Measurements from ENCODE around the gene PELI2. TPM values are rescaled to one million over a fixed set of nuclear protein-coding genes. Genes with fewer than 3 reads are reported as not detected.

Gene PELI2
- total and polyA plus RNA-seq, 8 donors = 10.3 to 15.0 (median 11.6) TPM

GRCh38 chr14:56224229-56224628, 106.0 kb downstream of the PELI2 start:
- TF ChIP-seq CTCF (IDR thresholded peaks at IDR 0.05) = no peak
- no peak for ATAC-seq
- no peaks in the 10 kb centered on the region for H3K9me3 ChIP-seq
- H3K4me3 ChIP-seq = no peak overlapping the region
- H3K36me3 ChIP-seq = no peaks in the 10 kb centered on the region
- peaks cover 7 to 12% of the 10 kb centered on the region in 2 donors for H3K4me1 ChIP-seq
- no peak for DNase-seq
- H3K27me3 ChIP-seq = no peaks in the 10 kb centered on the region
- H3K27ac ChIP-seq = no peak overlapping the region
- intact Hi-C loops (cut with DNase I) = no loop called here

- ATAC-seq = no peak
- no peak overlapping the region for H3K4me3 ChIP-seq
- no peaks in the 10 kb centered on the region for H3K9me3 ChIP-seq
- peaks cover 7 to 12% of the 10 kb centered on the region in 2 donors for H3K4me1 ChIP-seq
- DNase-seq = peak in 1 of 4 donors; percentile 51
- intact Hi-C loops (cut with DNase I) = no loop called here
- no peak for TF ChIP-seq CTCF (IDR thresholded peaks at IDR 0.05)
- no peaks in the 10 kb centered on the region for H3K27me3 ChIP-seq
- H3K27ac ChIP-seq = no peak overlapping the region
- no peaks in the 10 kb centered on the region for H3K36me3 ChIP-seq
Observed at GRCh38 chr14:56224691-56225681, 106.8 kb downstream of the PELI2 start.

- no peak for ATAC-seq
- Histone ChIP-seq H3K9me3 (no peaks in the 10 kb centered on the region), H3K27me3 (no peaks in the 10 kb centered on the region), H3K27ac (no peak overlapping the region), H3K4me1 (peaks cover 0 to 6% of the 10 kb centered on the region in 2 donors), H3K4me3 (no peak overlapping the region), H3K36me3 (no peaks in the 10 kb centered on the region)
- intact Hi-C loops (cut with DNase I) = no loop called here
- no peak for DNase-seq
- no peak for TF ChIP-seq CTCF (IDR thresholded peaks at IDR 0.05)
Observed at GRCh38 chr14:56235388-56235787, 117.2 kb downstream of the PELI2 start.

- intact Hi-C loops (cut with DNase I) = no loop called here
- TF ChIP-seq CTCF (IDR thresholded peaks at IDR 0.05) = no peak
Observed at GRCh38 chr14:56237398-56237797, 119.2 kb downstream of the PELI2 start.

GRCh38 chr14:56241461-56241860, 123.2 kb downstream of the PELI2 start:
- Histone ChIP-seq H3K9me3 (no peaks in the 10 kb centered on the region), H3K27ac (no peak overlapping the region), H3K4me1 (peaks cover 0 to 10% of the 10 kb centered on the region in 2 donors), H3K4me3 (no peak overlapping the region), H3K36me3 (no peaks in the 10 kb centered on the region), H3K27me3 (no peaks in the 10 kb centered on the region)
- no peak for TF ChIP-seq CTCF (IDR thresholded peaks at IDR 0.05)
- ATAC-seq (no peak), DNase-seq (no peak)
- intact Hi-C loops (cut with DNase I) = no loop called here

More at GRCh38 chr14:56237398-56237797, 119.2 kb downstream of the PELI2 start:
- ATAC-seq = no peak
- Histone ChIP-seq H3K4me1 (peaks cover 0 to 6% of the 10 kb centered on the region in 2 donors), H3K27me3 (no peaks in the 10 kb centered on the region), H3K4me3 (no peak overlapping the region), H3K36me3 (no peaks in the 10 kb centered on the region), H3K27ac (no peak overlapping the region), H3K9me3 (no peaks in the 10 kb centered on the region)
- DNase-seq = no peak
